Measurements from ENCODE around the gene DUSP9.

The DUSP9 gene

GRCh38 chrX:153638436-153639176, 8.4 kb upstream of the DUSP9 start:
- H3K9me2 ChIP-seq (replicated peaks; ENCODE audit: control insufficient read depth, low read length): no peaks in the 10 kb centered on the region
- no peaks in the 10 kb centered on the region for H3K4me1 ChIP-seq (ENCODE audit: control insufficient read depth, low read length)
- no peak overlapping the region for H3K27ac ChIP-seq (ENCODE audit: low read depth, low read length)
- no peak for TF ChIP-seq CTCF (IDR thresholded peaks at IDR 0.05; ENCODE audit: low read depth, low read length, poor library complexity, severe bottlenecking)
- no peak for TF ChIP-seq EZH2phosphoT487 (IDR thresholded peaks at IDR 0.05; ENCODE audit: borderline replicate concordance, low read length)
- H3K79me2 ChIP-seq (ENCODE audit: control insufficient read depth, low read length): no peaks in the 10 kb centered on the region
- H3K4me2 ChIP-seq (ENCODE audit: low read length): no peak overlapping the region
- H3K36me3 ChIP-seq (ENCODE audit: control insufficient read depth, low read length): no peaks in the 10 kb centered on the region
- H3K4me3 ChIP-seq (ENCODE audit: low read length): no peak overlapping the region
- H4K20me1 ChIP-seq (ENCODE audit: control insufficient read depth, insufficient read depth, low read depth, low read length): no peaks in the 10 kb centered on the region
- peaks cover 11% of the 10 kb centered on the region for H3K27me3 ChIP-seq (ENCODE audit: control insufficient read depth, low read length)
- no peaks in the 10 kb centered on the region for H3K9me3 ChIP-seq (ENCODE audit: control insufficient read depth, insufficient read depth, low read length)
- no peaks in the 10 kb centered on the region for H3F3A ChIP-seq (ENCODE audit: control insufficient read depth, insufficient read depth)

GRCh38 chrX:153639177-153640044, 7.6 kb upstream of the DUSP9 start:
- H3K4me1 ChIP-seq (ENCODE audit: control insufficient read depth, low read length): 0 out of 2 replicates have a peak, but pooled peaks cover 2% of the 10 kb centered on the region
- no peaks in the 10 kb centered on the region for H3K79me2 ChIP-seq (ENCODE audit: control insufficient read depth, low read length)
- no peaks in the 10 kb centered on the region for H3K9me2 ChIP-seq (replicated peaks; ENCODE audit: control insufficient read depth, low read length)
- H3K36me3 ChIP-seq (ENCODE audit: control insufficient read depth, low read length): no peaks in the 10 kb centered on the region
- H3K27ac ChIP-seq (ENCODE audit: low read depth, low read length): no peak overlapping the region
- no peak for TF ChIP-seq EZH2phosphoT487 (IDR thresholded peaks at IDR 0.05; ENCODE audit: borderline replicate concordance, low read length)
- H3K4me3 ChIP-seq (ENCODE audit: low read length): no peak overlapping the region
- H3K9me3 ChIP-seq (ENCODE audit: control insufficient read depth, insufficient read depth, low read length): no peaks in the 10 kb centered on the region
- H3K27me3 ChIP-seq (ENCODE audit: control insufficient read depth, low read length): peaks cover 14% of the 10 kb centered on the region
- no peaks in the 10 kb centered on the region for H4K20me1 ChIP-seq (ENCODE audit: control insufficient read depth, insufficient read depth, low read depth, low read length)
- no peak overlapping the region for H3K4me2 ChIP-seq (ENCODE audit: low read length)
- no peaks in the 10 kb centered on the region for H3F3A ChIP-seq (ENCODE audit: control insufficient read depth, insufficient read depth)

- Histone ChIP-seq H3K9me2 (replicated peaks; ENCODE audit: control insufficient read depth, low read length) (no peaks in the 10 kb centered on the region), H3K4me3 (ENCODE audit: low read length) (no peak overlapping the region), H3K9me3 (ENCODE audit: control insufficient read depth, insufficient read depth, low read length) (no peaks in the 10 kb centered on the region), H4K20me1 (ENCODE audit: control insufficient read depth, insufficient read depth, low read depth, low read length) (no peaks in the 10 kb centered on the region), H3K4me1 (ENCODE audit: control insufficient read depth, low read length) (0 out of 2 replicates have a peak, but pooled peaks cover 2% of the 10 kb centered on the region), H3K27me3 (ENCODE audit: control insufficient read depth, low read length) (peaks cover 20% of the 10 kb centered on the region), H3K27ac (ENCODE audit: low read depth, low read length) (no peak overlapping the region), H3K79me2 (ENCODE audit: control insufficient read depth, low read length) (no peaks in the 10 kb centered on the region), H3K36me3 (ENCODE audit: control insufficient read depth, low read length) (no peaks in the 10 kb centered on the region), H3K4me2 (ENCODE audit: low read length) (no peak overlapping the region), H3F3A (ENCODE audit: control insufficient read depth, insufficient read depth) (no peaks in the 10 kb centered on the region)
- TF ChIP-seq EZH2phosphoT487 (IDR thresholded peaks at IDR 0.05; ENCODE audit: borderline replicate concordance, low read length): no peak
- no peak for TF ChIP-seq CTCF (IDR thresholded peaks at IDR 0.05; ENCODE audit: low read depth, low read length, poor library complexity, severe bottlenecking)
Observed at GRCh38 chrX:153640045-153640686, 6.8 kb upstream of the DUSP9 start.

All from DOHH2 (cell line).